ENCODE results near the gene VPS11.
A peak's percentile ranks its signal among the peaks of the same experiment; 100 is the strongest.
"Not testable (repeated sequence)": the region's sequence is repeated elsewhere in the genome, so short reads cannot be mapped to it uniquely, and the experiment has no call there.

The VPS11 gene

DNA sequence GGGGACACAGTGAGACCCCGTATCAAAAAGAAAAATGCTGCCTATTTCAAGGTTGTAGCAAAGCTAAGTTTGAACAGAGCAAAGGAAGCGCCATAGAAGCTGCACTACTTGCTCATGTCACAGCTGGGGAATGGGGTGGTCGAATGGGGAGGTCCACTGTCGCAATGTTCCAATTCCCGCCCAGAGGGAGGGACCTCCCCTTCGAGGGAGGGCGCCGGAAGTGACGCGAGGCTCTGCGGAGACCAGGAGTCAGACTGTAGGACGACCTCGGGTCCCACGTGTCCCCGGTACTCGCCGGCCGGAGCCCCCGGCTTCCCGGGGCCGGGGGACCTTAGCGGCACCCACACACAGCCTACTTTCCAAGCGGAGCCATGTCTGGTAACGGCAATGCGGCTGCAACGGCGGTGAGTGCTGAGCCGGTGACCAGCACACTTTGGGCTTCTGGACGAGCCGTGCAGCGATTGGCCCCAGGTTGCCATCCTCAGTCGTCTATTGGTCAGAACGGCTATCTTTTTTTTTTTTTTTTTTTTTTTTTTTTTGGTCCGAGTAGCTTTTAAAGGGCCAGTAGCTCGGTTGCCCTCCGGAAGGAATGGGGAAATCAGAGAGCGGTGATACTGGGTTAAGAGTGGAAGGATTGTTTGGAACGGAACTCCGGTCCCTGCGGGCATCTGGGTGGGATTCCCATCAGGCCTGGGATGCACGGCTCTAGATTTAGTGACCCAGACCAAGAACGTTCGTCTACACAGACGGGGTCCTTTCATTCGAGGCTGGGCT, 17.2 kb downstream of the VPS11 start, which contains the start of gene HMBS:
HMBS (plus strand) TSS at position 219 of the 774 bp plus-strand sequence; CDS start at position 372, 153 bp downstream.
- DNase-seq = peak; percentile 94

DNA sequence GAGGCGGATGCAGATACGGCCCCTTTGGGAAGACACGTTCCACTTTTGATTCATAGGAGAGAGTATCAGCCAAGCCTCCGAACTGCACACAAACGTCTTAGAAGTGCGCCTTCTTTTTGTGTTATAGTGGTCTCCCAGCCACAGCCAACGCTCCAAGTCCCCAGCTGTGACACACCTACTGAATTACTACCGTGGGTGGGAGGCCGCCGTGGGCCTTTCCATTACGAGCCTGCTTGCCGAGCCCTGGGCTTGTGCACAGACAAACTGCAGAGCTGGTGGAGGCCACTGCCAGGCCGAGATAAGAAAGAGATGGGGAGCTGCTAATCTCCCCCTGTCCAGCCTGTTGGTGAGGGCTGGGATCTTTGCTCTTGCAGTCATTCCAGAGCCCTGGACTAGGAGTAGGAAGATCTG, 17.8 kb downstream of the VPS11 start:
- DNase-seq = no peak

DNA sequence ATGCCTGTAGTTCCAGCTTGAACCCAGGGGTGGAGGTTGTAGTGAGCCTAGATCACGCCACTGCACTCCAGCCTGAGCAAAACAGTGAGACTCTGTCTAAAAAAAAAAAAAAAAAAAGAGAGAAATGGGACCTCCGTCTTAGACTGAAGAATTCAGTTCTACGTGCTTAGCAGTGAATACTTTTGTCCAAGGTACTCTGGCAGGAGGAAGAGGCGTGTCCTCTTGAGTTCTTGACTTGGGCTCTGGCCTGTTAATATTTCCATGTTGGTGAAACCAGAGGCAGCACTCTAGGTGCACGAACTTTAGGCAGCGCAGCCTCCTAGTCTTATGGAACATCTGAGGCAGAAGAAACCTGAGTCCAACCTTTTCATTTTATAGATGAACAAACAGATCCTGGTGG, 19.5 kb downstream of the VPS11 start:
- no peak for DNase-seq

DNA sequence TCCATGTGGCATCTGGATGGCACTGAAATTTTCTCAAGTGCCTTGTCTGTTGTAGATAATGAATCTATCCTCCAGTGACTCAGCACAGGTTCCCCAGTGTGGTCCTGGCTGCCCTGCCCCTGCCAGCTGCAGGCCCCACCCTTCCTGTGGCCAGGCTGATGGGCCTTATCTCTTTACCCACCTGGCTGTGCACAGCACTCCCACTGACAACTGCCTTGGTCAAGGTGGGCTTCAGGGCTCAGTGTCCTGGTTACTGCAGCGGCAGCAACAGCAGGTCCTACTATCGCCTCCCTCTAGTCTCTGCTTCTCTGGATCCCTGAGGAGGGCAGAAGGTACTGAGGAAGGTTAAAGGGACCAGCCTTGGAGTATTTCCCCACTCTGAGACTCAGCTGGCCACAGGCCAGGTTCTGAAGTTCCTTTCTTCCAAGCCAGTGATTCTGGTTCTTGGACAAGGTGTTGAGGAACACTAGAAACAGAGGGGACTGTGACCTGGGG, 20.2 kb downstream of the VPS11 start:
- DNase-seq = no peak

DNA sequence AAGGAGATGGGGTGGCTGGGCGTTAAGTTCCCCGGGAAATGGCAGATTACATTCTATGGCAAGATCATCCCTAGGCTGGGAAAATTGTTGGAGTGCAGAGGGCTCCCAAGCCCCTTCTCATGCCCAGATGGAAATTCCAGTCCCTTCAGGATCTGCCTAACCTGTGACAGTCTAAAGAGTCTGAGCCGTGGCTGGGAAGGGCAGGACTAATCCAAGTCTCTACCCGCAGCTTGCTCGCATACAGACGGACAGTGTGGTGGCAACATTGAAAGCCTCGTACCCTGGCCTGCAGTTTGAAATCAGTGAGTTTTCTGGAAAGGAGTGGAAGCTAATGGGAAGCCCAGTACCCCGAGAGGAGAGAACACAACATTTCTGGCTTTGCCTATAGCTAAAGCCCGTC, 20.8 kb downstream of the VPS11 start:
- DNase-seq = no peak

DNA sequence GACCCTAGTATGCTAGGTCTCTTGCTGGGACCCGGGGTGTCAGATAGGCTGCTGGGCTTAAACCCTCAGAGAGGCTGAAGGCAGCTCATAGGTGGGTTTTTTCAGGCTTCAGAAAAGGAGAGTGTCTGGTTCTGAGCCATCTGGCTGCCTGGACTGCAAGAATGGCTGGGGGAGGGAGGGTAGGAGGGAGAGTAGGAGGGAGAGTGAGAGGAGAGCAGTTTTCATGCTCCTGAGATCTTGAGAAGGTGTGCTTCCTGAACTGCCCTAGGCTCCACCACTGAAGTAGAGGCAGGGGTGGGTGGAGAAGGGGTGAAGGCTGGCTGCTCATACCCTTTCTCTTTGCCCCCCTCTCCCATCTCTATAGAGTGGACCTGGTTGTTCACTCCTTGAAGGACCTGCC, 21.7 kb downstream of the VPS11 start:
- DNase-seq = no peak

DNA sequence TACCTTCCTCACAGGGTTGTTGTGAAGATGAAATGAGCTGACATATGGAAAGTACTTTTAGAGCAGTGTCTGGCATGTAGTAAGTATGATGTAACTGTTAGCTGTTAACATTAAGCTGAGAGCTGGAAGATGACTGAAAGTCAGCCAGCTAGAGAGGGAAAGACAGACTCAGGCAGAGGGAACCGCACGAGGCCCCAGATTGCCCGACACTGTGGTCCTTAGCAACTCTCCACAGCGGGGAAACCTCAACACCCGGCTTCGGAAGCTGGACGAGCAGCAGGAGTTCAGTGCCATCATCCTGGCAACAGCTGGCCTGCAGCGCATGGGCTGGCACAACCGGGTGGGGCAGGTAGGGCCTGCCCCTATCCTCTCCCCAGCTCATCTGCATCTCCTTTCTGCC, 23.6 kb downstream of the VPS11 start:
- peak; percentile 18 for DNase-seq

DNA sequence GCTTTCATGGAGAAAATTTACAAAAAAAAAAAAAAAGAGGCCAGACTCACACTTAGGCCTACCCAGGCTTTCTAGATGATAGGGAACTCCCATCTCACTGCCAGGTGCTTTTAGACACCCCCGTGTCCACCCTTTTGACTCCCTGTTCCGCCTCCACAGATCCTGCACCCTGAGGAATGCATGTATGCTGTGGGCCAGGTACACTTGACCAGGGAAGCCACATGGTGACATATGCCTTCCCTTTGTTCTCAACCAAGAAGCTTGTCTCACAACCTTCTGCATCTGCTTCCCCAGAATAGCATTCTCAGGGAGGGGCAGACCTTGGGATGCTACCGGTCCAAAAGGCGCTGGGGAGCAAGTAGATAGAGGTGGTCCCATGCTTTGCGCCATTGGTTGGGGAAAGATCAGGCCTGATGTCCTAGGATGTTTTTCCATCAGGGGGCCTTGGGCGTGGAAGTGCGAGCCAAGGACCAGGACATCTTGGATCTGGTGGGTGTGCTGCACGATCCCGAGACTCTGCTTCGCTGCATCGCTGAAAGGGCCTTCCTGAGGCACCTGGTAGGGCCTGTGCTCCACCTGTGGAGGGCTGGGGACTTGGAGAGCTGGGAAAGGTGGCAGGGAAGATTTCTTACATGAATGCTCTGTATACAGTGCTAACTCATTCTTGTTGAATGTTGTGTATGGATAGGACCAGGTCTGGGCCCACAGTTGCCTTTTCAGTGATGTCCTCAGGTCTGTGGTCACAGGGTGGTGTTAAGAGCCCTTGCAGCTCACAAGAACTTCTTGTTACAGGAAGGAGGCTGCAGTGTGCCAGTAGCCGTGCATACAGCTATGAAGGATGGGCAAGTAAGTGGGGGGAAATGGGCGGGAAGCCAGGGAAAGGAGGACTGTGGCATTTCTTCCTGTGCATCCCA, 24.6 kb downstream of the VPS11 start:
- DNase-seq = no peak

DNA sequence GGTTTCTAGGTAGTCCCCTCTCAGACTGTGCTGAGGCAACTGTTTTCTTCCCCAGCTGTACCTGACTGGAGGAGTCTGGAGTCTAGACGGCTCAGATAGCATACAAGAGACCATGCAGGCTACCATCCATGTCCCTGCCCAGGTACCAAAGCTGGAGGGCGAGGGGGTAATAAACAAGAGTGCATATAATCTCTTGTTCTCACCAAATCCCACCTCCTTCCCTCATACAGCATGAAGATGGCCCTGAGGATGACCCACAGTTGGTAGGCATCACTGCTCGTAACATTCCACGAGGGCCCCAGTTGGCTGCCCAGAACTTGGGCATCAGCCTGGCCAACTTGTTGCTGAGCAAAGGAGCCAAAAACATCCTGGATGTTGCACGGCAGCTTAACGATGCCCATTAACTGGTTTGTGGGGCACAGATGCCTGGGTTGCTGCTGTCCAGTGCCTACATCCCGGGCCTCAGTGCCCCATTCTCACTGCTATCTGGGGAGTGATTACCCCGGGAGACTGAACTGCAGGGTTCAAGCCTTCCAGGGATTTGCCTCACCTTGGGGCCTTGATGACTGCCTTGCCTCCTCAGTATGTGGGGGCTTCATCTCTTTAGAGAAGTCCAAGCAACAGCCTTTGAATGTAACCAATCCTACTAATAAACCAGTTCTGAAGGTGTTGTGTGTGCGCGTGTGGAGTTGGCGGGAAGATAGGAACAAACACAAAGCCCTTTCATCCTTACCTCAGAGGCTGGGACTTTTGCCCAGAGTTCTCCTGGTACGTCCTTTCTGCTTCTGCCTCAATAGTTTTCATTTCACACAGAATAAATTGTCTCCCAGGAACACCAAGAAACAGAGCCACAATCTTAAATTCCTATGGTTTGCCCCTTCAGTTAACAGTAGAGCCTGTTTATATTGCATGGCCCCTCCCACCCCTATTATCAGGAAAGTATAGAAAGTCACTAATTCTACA, 25.5 kb downstream of the VPS11 start:
- no peak for DNase-seq

DNA sequence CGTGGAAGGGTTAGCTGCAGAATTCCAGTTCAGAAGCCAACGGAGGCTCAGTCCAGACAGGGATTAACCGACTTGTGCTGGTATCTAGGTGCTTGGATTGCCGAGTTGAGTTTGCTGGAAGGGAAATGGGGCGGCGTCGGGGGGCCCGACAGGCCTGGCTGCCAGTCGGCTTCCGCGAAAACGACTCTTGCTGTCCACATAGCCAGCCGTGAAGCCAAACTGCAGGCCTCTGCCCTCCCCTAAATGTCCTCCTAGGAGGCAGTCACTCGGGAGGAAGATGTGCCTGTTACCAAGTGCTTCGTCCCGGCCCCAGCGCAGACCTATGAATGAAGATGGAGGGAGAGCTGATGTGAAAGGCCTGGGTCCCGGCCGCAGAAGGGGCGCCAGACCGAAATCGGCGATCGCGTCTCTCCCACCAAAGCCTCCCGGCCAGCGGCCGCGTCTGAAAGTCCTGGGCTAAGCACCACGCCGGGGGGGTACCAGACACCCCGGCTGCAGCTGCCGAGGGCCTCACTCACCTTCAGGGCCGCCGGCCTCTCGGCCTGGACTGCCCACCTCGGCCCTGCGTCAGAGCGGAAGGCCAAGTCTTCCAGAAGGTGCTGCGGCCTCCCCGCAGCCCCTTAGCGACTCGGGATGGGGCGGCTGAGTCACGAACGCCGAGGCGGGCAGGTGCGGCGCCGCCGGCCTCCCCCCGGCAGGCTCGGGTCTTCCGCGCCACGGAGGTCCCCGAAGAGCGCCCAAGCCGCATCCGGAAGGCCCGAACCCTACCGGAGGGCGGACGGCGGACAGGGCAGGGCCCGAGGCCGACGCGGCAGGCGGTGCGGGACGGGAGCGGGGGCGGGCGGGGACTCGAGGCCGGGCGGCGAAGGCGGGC, 26.6 kb downstream of the VPS11 start:
- DNase-seq = peak; percentile 20

DNA sequence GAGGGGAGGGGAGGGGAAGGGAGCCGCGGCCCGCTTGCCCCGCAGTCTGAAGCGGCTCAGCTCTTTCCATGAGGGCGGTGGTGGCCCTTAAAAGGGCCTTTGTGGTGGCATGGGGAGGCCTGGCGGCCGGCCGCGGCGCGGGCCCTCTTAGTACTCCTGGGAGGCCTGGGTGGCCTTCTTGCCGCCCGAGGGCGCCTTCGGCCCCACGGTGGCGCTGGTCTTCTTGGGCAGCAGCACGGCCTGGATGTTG, 27.1 kb downstream of the VPS11 start:
- DNase-seq = peak; percentile 75

DNA sequence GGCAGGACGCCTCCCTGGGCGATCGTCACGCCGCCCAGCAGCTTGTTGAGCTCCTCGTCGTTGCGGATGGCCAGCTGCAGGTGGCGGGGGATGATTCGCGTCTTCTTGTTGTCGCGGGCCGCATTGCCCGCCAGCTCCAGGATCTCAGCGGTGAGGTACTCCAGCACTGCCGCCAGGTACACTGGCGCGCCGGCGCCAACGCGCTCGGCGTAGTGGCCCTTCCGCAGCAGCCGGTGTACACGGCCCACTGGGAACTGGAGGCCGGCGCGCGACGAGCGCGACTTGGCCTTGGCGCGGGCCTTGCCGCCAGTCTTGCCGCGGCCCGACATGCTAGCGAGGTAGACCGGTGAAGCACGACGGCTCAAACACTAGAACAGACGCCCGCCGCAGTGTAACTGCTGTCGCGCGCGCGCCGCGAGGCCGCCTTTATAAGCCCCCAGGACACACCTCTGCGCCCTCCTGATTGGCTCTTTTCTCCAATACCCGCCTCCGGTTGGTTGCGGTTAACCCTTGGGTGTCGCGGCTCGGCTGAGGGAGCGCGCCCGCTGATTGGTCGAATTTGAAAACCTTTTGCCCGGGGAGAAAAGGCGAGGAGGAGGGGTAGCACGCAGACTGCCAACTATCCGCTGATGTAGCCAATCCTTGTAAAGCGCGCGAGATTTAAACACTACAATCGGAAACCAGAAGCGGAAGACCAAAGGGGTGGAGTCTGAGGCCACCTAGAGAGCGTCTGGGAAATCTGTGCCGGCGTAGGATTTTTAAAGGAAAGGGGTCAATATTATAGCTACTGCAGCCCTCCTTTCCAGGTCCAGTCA, 27.7 kb downstream of the VPS11 start:
- DNase-seq = peak; percentile 100

DNA sequence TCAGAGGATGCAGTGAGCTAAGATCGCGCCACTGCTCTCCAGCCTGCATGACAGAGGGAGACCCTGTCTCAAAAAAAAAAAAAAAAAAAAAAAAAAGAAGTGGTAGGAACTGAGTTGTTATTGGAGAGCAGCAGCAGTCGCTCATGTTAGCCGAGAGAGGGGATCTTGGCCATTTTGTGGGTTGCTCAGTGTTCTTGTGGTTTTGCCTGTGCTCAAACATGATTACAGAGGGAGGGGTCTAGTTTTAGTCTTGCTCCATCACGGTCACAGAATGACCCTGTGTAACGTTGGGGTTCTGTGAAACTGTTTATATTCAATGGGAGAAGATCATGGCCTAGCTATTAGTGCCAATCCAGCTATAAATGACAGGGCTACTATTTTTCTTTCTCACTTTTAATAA, 32.1 kb downstream of the VPS11 start:
- DNase-seq = no peak

DNA sequence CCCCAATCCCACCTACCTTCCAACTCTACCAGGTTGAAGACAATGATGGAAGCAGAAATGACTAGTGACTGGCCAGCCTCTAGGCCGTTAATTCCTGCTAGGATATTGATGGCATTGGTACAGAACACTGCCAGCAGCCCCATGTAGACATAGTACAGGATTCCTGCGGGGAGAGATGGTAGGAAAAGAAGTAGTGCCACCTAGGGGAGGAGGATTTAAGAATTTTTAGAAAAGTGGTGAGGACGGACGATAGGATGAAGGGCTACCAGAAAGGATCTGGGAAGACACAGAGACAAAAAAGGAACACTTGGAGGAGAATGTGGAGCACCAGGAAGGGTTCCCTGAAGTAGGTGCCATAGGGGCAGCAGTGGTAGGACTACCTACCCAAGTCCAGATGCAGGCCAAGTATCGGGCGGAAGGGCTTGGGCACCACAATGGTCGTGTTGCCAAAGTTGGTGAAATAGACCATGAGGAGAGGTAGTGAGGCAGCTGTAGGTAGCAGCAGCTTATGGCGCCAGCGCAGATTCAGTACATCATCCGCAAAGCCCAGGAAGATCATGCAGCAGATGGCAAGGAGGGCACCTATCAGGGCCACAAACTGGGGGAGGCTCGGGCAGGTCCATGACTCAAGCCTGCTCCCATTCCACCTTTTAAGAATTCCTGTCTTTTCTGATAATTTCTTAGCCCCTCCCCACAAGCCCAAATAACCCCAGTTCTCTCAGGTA, 32.8 kb downstream of the VPS11 start:
- peak; percentile 53 for DNase-seq

DNA sequence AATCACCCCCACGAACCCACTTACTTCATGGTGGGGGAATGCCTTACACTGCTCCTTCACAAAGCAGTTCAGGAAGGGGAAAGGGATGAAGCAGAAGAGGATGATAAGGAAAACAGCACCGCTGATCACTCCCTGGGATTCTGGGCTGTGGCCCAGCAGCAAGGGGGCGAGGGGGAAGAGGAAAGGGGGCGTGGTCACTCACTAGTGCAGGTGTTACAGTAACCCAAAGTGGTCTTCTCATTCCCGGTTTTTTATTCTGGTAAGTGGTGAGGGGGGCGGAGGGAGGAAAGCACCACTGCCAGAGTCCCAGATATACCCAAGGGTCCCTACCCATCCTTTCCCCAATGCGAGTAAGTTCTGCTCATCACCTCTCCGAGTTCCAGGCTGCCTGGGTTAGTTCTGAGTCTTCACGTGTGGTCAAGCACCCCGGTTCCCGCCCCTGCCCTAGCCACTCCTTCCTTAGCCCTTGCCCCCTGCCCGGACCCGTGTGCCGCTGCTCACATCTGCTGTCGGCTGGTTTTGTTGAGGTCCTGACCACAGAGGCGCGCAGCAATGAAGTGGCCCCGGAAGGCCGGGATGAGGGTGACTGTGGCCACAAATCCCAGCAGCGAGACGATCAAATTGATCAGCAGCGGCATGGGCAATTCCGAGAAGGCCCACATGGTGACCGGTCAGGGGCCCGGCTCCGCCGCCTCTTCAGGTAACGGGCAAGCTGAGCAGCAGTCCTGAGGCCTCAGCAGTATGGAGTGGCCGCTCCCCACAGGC, 33.6 kb downstream of the VPS11 start:
- DNase-seq = no peak

DNA sequence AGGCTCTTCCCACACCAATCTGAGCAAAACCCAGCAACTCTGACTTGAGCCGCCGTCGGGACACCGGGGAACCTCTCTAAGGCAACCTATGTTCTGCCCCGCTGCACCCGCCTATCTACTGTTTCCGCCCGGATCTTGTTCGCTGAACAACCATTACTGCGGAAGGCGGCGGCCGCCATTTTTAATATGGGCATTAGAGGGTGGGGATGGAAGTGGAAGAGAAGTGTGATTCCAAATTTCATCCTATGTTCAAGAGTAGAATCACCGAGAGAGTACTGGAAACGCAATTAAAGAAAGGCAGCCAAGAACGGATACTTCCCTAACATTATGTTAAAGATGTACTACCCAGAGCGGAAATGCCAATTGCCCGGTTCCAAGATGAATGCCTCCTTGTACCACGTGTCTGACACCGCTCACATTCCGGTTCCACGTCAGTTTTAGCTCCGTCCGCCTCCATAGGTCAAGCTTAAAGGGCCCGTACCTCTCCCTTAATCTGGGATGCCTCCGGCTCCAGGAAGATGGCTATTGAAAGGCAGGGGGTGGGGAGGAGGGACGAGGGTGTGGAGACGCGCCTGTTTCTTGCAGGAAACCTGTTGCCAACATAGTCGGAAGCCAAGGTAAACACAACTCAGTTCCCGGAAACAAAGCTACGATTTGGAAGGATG, 34.3 kb downstream of the VPS11 start, which contains the start of gene DPAGT1:
DPAGT1 (minus strand) TSS at position 95 of the 665 bp plus-strand sequence. CDS start 198 bp downstream, outside the sequence.
- DNase-seq = peak; percentile 98

DNA sequence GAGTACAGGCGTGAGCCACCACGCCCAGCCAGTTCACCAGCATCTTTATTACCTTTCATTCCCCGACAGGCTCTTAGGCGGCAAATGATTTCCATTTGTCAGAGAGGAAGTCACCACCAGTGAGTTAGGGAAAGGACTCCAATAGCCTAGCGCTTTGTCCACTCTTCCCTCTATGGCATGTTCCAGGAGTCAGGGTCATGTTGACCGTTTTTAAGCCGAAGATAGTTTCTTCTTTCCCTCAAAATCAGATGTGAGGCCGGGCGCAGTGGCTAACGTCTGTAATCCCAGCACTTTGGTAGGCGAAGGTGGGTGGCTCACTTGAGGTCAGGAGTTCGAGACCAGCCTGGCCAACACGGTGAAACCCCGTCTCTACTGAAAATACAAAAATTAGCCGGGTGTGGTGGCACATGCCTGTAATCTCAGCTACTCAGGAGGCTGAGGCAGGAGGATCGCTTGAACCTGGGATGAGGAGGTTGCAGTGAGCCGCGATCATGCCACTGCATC, 35.6 kb downstream of the VPS11 start:
- not testable (repeated sequence) for DNase-seq

DNA sequence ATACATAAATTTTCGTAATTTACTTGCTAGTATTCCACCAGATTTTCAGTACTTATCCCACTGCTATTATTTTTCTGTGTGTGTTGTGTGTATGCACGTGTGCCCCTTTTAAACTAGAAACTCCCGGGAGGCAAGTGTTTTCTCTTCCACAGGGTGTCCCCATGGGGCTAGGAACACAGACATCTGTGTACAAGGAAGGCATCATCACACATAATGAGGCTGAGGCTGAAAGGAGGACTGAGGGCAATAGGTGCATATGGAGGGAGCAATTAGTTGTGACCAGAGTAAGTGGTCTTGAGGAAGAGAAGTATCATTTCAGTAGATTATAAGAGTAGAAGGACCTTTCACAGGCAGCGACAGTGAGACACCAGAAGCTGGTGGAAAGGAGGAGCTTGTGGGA, 36.2 kb downstream of the VPS11 start:
- DNase-seq = no peak

Measured in fibroblast of skin of right quadriceps (primary cell).